NCI-H2107 (cell line): ENCODE results near the gene ARMC3.
"Not testable (repeated sequence)": the region's sequence is repeated elsewhere in the genome, so short reads cannot be mapped to it uniquely, and the experiment has no call there.

ENCODE experiments used
- DNase-seq: peaks from one replicate; lab custom pipeline; 2025; lab: John Stamatoyannopoulos, UW

Gene ARMC3

GRCh38 chr10:22927166-22927565 lies 687 bp upstream of the ARMC3 start:
- no peak for DNase-seq

- not testable (repeated sequence) for DNase-seq
These were observed 1.2 kb downstream of the ARMC3 start for GRCh38 chr10:22929053-22929452.

GRCh38 chr10:22931948-22932347 lies 4.1 kb downstream of the ARMC3 start:
- DNase-seq: no peak

GRCh38 chr10:22932626-22933370 lies 4.9 kb downstream of the ARMC3 start:
- DNase-seq: no peak

DNA sequence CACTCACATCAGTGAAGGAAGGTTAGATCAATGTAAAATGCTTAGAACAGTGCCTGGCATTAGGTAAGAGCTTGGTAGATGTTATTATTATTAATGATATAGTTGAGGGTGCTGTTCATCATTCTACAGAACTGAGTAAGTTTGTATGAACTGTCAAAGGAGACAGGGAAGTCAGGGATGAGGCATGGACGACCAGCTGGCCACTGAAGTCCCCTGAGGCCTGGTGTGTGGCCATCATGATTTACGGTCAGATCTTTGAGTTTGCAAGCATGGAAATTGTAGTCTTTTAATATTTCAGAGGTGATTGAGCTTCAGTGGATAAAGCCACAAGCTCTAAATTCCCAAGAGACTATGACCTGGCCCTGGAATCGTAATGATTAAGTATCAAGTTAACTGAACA lies 6.9 kb downstream of the ARMC3 start:
- no peak for DNase-seq

- DNase-seq: no peak
These were observed 14.6 kb downstream of the ARMC3 start for GRCh38 chr10:22942437-22942836.

DNA sequence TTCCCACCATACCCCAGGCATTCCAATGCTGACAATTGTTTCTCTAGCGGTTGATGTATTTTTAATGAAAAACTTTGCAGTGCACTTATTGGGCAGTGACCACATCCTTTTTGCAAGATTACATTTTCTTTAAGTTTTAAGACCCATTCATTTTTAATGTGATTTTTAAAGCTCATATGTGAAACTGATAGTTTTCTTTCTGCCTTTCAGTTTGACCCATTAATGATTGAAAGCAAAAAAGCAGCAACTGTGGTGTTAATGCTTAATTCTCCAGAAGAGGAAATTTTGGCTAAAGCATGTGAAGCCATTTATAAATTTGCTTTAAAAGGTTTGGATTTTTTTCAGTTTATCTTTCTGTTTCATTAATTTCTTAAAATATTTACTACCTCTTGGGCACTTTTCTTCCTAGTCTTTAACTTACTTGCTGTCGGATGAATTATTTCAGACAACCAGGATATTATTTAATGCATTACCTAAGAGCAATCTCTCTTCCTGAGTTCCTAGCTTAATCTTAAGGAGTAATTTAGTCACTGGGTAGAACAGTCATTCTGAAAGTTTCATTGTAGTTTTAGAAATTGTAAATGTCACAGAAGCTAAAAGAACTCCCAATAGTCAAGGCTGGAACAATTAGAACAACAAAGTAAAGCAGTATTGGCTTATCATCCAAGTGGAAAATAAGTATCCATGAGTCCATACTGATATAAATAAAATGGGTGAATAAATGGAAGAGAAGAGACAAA lies 18.3 kb downstream of the ARMC3 start:
- no peak for DNase-seq

DNA sequence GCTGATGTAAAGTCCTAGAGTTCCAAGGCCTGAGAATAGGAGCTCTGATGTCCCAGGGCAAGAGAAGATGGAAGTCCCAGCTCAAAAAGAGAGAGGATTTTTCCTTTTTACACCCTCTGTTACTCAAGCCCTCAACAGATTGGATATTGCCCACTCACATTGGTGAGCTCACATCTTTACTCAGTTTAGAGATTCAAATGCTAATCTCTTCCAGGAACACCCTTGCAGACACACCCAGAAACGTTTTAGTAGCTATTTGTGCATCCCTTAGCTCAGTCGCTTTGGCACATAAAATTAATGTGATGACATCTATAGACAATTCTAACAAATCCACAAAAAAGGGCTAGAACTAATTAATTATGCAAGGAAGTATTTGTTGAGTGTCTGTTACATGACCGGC lies 27.1 kb downstream of the ARMC3 start:
- no peak for DNase-seq

DNA sequence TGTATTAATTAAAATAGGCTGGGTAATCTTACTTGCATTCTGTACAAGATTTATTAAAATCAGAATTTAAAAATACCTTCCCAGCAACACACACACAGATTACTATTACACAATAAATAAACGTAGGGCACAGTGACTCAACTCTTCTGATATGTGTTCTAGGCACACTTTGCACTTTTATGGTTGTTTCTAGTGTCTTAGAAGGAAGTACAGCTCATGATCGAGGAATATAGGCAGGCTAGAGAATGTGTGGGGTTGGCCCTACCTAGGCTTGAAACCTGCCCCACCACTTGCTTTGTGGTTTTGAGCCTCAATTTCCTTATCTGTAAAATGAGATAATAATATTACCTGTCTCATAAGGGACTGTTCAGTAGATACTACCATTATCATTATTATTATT lies 30.5 kb downstream of the ARMC3 start:
- no peak for DNase-seq

DNA sequence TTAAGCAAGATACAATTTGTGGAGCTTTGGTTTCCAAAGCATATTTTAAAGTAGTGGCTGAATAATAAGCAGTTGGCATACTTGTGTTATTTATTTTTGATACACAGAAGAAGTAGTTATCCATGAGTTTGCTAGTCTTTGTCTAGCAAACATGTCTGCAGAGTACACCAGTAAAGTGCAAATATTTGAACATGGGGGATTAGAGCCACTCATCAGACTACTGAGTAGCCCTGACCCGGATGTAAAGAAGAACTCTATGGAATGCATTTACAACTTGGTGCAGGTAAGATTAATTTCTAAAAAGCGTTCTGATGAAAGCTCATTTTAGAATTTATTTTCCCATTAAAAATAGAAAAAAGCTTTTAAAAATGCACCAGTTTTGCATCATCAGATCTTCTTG lies 31.4 kb downstream of the ARMC3 start:
- no peak for DNase-seq

DNA sequence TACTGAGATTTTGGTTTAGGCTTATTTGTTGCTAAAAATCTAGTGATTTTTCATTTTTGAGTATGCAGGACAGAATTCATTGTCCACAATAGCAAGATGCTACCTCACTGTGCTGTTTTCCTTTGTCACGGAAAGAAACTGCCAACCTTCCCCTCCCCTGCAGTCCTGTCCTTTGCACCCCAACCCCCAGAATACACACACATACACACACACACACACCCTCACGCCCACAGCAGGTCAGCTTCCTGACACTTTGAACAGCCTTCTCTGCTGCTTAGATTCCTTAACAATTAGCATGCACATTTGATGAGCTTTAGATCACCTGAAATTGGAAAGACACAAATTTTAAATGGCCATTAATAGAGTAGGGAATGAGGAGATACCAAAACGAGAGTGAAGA lies 32.1 kb downstream of the ARMC3 start:
- no peak for DNase-seq

- DNase-seq: no peak
These were observed 35.0 kb downstream of the ARMC3 start for GRCh38 chr10:22962817-22963216.

DNA sequence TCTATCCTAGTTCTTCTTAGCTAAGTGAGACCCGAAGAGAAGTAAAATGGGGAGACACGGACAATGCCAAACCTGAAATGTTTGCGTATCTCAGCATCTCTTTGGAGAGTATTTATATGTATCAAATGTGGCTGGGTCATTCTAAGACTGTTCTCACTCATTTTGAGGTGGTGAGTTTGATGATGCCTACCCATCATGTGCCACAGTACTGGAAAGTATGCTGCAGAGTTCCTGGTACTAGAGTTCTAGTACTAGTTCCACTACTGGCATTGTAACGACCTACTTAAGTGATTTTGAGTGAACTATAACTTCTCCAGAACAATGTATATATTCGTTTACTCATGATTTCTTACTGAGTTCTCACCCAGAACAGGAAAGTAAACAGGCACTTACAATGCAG lies 41.9 kb downstream of the ARMC3 start:
- no peak for DNase-seq

- DNase-seq: no peak
These were observed 48.7 kb downstream of the ARMC3 start for GRCh38 chr10:22976534-22976933.

- no peak for DNase-seq
These were observed 49.9 kb downstream of the ARMC3 start for GRCh38 chr10:22977751-22978150.

DNA sequence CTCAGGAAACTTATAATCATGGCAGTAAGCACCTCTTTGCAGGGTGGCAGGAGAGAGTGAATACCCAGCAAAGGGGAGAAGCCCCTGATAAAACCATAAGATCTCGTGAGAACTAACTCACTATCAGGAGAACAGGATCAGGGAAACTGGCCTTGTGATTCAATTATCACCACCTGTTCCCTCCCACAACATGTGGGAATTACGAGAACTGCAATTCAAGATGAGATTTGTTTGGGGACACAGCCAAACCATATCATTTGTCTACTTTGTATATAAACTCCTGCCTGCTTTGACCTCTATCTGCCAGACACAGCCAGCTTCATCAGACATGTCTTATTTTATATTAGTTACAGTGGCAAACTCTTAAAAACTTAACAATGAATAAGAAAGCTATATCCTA lies 50.4 kb downstream of the ARMC3 start:
- no peak for DNase-seq

DNA sequence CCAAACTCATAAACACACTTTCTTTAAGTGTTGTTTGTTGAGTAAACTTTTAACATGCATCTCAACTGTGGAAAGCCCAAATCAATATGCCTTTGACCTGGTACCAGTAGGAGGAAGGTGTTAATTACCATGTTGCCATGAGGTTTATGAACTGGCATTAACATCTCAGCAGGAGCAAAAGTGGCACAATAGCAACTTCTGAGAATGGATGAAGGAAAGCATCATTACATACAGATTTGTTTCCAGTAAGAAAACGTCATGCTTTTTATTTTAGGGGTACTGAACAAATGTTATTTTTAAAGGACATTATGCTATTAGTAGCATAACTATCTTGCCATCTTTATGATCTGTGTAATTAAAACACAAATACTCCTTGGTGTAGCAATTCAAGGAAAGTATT lies 51.1 kb downstream of the ARMC3 start:
- DNase-seq: no peak

GRCh38 chr10:22980822-22981221 lies 53.0 kb downstream of the ARMC3 start:
- DNase-seq: no peak

- DNase-seq: no peak
These were observed 56.2 kb downstream of the ARMC3 start for GRCh38 chr10:22984066-22984465.

DNA sequence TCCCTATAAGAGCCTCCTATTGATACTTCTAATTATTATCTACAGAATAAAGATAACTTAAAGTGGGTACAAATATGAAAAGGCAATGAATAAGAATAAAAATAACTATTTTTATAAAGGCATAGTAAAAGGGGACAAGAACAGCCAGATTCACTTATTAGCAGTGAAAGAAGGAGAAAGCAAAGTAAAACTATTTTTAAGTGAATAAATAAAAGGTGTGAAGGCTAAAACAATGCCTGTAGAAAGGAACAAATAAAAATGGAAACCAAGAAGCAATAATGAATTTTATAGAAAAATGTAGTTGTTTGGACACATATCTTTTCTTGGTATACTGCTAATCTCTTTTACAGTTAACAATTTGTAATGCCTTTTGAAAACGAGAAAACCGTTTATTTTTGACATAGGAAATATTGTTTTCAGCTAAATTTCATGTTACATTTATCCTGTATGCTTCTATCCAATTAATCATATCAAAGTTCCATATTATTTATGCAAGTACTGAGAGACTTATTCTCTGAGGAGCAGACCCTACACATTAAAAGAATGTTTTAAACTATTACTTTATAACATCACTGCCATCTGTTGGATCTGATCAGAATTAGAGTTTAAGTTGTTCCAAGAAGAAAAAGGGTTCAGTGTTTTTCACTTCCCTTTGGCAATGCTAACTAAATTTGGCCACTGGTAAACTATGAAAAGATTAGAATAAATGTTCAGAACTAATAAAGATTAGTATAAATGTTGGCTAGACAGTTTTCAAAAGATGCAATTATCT lies 59.1 kb downstream of the ARMC3 start:
- no peak for DNase-seq

- peak; percentile 39 for DNase-seq
These were observed 60.9 kb downstream of the ARMC3 start for GRCh38 chr10:22988581-22989360.

GRCh38 chr10:22990443-22990842 lies 62.6 kb downstream of the ARMC3 start:
- no peak for DNase-seq
